LNCaP clone FGC (cell line): ENCODE measurements around the gene TXNRD1.

Experiments
- DNase-seq: peaks from one replicate; pipeline ENCODE4 v3.0.0-alpha.2; 2011; ENCODE audit warnings: low read depth
- H3K4me3 ChIP-seq: 2 replicates; pipeline ENCODE4 v1.5.1; 2011; ENCODE audit warnings: mild to moderate bottlenecking, low read depth, low read length, control low read depth
- TF ChIP-seq, protein P1 (sequence below): IDR thresholded peaks from 2 replicates; pipeline ENCODE4 v1.5.1; 2012; ENCODE audit warnings: mild to moderate bottlenecking; ENCODE audit not compliant: control insufficient read depth, insufficient read depth; ENCODE audit errors: extremely low read depth

The TXNRD1 gene

GRCh38 chr12:104222976-104223375 lies 7.4 kb downstream of the TXNRD1 start:
- no peak overlapping the region for H3K4me3 ChIP-seq
- TF ChIP-seq, protein P1, sequence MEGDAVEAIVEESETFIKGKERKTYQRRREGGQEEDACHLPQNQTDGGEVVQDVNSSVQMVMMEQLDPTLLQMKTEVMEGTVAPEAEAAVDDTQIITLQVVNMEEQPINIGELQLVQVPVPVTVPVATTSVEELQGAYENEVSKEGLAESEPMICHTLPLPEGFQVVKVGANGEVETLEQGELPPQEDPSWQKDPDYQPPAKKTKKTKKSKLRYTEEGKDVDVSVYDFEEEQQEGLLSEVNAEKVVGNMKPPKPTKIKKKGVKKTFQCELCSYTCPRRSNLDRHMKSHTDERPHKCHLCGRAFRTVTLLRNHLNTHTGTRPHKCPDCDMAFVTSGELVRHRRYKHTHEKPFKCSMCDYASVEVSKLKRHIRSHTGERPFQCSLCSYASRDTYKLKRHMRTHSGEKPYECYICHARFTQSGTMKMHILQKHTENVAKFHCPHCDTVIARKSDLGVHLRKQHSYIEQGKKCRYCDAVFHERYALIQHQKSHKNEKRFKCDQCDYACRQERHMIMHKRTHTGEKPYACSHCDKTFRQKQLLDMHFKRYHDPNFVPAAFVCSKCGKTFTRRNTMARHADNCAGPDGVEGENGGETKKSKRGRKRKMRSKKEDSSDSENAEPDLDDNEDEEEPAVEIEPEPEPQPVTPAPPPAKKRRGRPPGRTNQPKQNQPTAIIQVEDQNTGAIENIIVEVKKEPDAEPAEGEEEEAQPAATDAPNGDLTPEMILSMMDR, result no peak
- no peak for DNase-seq

GRCh38 chr12:104223712-104224111 lies 8.1 kb downstream of the TXNRD1 start:
- no peak for DNase-seq
- no peak overlapping the region for H3K4me3 ChIP-seq
- TF ChIP-seq, protein P1, result no peak

DNA sequence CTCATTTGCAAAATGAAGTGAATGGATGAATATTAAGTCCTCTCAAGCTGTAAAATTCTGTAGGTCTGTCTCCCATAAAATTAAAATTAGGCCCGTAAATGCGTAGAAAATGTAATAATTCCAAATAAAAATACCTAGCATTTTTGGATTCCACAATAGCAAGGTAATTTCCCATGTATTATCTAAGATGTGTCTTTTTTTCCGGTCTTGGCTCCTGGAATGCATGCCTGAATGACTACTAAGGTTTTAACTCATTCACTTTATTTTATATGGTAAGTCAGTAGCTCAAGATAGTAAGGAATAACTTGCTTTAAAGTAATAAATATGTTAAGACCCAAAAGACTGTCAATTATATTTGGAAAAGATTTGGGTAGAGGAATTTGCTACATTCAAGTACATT lies 11.1 kb downstream of the TXNRD1 start:
- no peak for DNase-seq
- TF ChIP-seq, protein P1, result no peak

GRCh38 chr12:104230304-104231095 lies 14.9 kb downstream of the TXNRD1 start:
- no peak for DNase-seq
- TF ChIP-seq, protein P1, result no peak
- no peak overlapping the region for H3K4me3 ChIP-seq

More for the DNA sequence above, 11.1 kb downstream of the TXNRD1 start:
- no peak overlapping the region for H3K4me3 ChIP-seq

- TF ChIP-seq, protein P1, result no peak
- no peak overlapping the region for H3K4me3 ChIP-seq
- DNase-seq, result no peak
Observed at GRCh38 chr12:104232609-104233280, 17.2 kb downstream of the TXNRD1 start.

- no peak for DNase-seq
- TF ChIP-seq, protein P1, result no peak
- H3K4me3 ChIP-seq, result no peak overlapping the region
Observed at GRCh38 chr12:104234926-104235499, 19.4 kb downstream of the TXNRD1 start.
